SW 1271 (cell line): ENCODE results near the gene ADSL.
"Not testable (repeated sequence)": the region's sequence is repeated elsewhere in the genome, so short reads cannot be mapped to it uniquely, and the experiment has no call there.

Experiments
- DNase-seq, 2 experiments: peaks; one replicate each; lab custom pipeline; 2025; lab: John Stamatoyannopoulos, UW

Gene ADSL

DNA sequence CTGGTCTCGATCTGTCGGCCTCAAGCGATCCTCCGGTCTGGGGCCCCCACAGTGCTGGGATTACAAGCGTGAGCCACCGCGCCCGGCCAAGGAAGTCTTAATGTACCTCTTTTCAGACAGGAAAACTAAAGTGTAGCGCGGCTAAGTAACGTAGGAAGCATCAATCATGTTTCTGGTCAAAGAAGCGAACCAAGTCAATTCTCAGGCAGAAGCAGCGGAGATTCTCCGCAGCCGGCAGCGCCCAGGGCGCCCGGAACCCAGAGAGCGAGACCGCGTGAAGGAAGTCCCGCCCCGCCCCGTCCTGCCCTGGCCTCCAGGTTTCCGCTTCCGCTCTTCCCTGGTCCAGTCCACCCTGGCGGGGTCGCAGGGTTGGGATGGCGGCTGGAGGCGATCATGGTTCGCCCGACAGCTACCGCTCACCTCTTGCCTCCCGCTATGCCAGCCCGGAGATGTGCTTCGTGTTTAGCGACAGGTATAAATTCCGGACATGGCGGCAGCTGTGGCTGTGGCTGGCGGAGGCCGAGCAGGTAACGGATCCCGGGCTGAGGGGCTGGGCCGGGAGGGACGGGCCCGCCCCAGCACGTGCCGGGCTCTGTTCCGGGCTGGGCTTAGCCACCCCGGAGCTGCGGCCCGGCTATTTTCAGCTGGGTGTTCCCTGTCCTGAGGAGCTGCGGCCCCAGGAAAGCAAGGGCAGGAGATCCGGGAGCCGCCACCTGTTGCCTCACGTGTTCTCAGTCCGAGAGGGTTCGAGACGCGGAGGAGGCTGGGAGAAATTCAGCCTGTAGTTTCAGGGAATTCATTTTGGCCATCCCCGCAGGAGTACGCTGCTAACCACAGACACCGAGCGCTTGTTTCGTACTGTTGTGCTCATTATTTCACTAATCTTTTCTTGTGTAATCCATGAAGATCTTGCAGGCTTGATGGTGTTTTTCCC, at the start of gene ADSL:
Gene ADSL (plus strand): TSS at position 316 of the 934 bp plus-strand sequence. CDS start 59 bp downstream, at position 375.
- DNase-seq = peak; percentile 16 to 79

- no peak for DNase-seq
Observed at GRCh38 chr22:40300316-40300715, 46.0 kb upstream of the ADSL start.

- no peak for DNase-seq
Observed at GRCh38 chr22:40300884-40301672, 45.2 kb upstream of the ADSL start.

GRCh38 chr22:40302149-40302548, 44.2 kb upstream of the ADSL start:
- DNase-seq = no peak

DNA sequence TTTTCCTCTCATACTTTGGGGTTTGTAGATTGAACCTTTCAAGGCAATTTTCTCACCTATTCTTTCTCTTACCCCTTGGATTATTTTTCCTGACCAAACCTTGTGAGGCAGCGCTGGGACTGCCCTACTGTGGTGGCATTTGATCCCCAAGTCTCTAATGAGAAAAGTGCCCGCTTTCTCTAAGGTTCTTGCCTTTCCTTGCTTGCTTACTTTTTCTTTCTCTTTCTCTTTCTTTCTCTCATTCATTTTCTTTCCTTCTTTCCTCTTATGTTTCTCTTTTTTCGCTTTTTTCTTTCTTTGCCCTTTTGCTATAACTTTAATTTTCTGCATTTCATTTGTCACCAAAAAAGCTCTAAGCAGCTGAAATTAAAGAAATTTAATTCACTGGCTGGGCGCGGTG, 40.7 kb upstream of the ADSL start:
- no peak for DNase-seq

DNA sequence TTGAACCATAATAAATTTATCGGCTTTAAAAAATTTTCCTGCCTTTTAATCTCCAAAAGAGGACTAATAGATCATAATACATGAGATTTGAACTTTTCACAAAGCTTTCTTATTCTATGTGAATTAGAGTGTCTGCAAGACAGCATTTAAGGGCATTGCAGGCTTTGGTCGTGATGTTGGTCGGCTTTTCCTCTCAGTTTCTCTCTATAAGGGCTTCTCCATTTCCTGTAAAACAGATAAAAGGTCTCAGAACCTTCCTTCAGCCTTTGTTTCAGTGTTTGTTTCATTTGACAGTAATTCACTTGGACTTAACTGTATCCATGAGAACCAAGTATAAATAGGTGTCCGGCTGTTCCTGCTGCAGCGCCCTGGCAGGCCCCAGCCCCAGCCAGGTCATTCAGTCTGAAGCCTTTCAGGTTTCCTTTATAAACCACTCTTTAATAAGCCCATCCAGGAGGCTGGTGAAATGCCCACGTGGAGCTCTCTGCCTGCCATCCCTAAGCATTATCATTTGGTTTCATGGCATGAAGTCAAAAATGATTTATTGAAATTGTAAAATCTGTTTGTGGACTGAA, 37.2 kb upstream of the ADSL start:
- DNase-seq = no peak

- DNase-seq = no peak
Observed at GRCh38 chr22:40309631-40310030, 36.7 kb upstream of the ADSL start.

- no peak for DNase-seq
Observed at GRCh38 chr22:40310081-40310767, 36.1 kb upstream of the ADSL start.

- no peak for DNase-seq
Observed at GRCh38 chr22:40310768-40311120, 35.6 kb upstream of the ADSL start.

DNA sequence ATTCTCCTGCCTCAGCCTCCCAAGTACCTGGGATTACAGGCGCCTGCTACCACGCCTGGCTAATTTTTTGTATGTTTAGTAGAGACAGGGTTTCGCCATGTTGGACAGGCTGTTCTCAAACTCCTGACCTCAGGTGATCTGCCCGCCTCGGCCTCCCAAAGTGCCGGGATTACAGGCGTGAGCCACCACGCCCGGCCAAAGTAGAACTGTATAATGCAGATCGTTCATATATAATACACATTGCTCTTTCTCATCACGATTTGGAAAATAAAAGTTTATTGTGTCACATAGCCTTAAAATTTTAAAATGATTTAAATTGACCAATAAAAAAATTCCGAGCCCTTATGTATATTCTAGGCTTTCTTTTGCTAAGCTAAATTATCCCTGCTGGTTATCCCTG, 34.7 kb upstream of the ADSL start:
- DNase-seq = not testable (repeated sequence)

GRCh38 chr22:40312050-40312449, 34.2 kb upstream of the ADSL start:
- DNase-seq = no peak

GRCh38 chr22:40313007-40313406, 33.3 kb upstream of the ADSL start:
- DNase-seq = no peak

- no peak for DNase-seq
Observed at GRCh38 chr22:40314041-40314440, 32.3 kb upstream of the ADSL start.

- DNase-seq = no peak
Observed at GRCh38 chr22:40320687-40321086, 25.6 kb upstream of the ADSL start.

DNA sequence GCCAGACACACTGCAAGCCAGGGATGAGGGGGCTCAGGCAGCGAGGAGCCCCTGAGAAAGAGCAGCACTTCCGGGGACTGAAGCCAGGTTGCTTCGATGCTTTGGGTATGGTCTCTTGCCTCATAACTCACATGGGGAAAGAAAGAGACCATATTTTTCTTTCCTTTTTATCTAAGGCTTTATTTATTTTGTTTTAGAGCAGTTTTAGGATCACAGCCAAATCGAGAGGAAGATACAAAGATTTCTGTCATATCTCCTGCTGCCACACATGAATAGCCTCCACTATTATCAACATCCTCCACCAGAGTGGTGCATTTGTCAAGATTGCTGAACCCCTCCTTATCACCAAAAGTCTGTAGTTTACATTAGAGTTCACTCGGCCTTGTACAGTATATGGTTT, 24.3 kb upstream of the ADSL start:
- no peak for DNase-seq

- no peak for DNase-seq
Observed at GRCh38 chr22:40322818-40323447, 23.4 kb upstream of the ADSL start.

DNA sequence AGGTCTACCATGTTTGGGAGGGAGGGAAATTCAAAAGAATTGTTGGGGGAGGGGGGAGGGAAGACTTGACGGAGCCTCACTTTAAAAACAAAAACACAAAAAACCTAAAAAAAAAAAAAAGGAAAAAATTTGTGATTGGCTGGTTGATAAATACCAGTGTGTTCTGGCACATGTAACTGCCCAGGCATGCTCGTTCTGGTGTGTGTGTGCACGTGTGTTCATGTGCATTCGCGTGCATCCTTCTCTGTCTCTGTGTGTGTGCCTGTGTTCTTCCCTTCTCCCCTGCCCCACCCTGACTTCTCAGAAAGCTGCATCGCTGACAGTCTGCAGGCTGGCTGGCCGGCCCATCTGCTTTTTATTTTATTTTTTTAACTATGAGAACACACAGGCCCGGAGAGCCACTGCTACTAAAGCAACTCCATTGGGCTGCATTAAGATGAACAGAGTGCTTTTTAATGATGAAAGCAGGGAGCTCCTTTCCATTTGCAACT, 22.6 kb upstream of the ADSL start:
- no peak for DNase-seq

DNA sequence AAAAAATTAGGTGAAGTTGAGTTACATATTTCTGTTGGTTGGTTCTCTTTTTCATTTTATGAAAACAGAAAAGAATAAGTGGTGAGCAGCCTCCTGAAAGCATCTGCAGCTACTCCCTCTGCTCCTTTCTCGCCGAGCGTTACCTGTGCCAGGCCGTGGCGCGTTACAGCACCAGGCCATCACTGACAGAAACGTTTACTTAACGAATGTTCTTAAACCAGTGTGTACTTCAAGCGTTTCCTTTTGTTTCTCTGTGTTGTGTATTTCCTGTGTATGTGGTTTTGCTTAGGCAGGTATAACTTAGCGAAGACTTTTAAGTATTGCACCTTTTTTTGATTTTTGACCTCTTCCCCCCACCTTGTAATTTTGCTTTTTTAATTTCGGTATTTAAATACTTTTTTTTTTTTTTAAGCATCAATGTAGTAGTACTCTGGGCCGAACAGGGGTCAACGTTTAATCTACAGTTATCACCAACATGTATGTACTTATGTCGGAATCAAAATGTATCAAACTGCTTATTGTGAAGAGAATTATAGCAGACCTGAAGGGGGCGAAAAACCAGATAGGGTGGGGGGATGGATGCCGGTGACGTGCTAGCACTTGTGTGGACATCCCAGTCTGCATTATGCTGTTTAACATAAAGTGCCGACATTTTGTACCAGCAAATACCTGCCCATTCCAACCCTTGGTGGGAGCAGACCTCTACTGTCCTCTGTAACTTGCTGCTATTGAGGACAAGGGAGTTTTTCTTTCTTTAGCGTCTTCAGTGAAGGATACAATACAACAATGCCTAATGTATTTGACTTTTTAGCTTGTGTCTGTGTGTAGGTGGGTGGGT, 21.6 kb upstream of the ADSL start:
- no peak for DNase-seq

DNA sequence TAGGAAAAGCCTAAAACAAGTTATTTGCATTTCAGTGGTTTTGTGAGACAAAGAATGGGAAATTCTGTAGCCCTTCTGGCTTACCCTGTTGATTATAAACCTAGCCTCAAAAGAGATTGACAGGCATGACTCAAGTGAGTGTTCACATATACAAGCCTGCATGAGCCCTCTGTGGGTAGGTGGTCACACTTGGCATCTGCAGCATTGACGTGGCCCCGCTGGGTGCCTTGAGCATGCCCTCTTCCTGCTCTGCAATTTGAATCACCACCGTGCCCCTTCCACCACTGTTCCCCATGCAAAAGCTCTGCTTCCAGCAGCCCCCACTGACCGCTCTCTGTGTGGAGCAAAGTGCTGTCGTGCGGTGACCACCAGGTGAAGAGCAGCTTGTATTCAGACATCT, 21.0 kb upstream of the ADSL start:
- DNase-seq = no peak

DNA sequence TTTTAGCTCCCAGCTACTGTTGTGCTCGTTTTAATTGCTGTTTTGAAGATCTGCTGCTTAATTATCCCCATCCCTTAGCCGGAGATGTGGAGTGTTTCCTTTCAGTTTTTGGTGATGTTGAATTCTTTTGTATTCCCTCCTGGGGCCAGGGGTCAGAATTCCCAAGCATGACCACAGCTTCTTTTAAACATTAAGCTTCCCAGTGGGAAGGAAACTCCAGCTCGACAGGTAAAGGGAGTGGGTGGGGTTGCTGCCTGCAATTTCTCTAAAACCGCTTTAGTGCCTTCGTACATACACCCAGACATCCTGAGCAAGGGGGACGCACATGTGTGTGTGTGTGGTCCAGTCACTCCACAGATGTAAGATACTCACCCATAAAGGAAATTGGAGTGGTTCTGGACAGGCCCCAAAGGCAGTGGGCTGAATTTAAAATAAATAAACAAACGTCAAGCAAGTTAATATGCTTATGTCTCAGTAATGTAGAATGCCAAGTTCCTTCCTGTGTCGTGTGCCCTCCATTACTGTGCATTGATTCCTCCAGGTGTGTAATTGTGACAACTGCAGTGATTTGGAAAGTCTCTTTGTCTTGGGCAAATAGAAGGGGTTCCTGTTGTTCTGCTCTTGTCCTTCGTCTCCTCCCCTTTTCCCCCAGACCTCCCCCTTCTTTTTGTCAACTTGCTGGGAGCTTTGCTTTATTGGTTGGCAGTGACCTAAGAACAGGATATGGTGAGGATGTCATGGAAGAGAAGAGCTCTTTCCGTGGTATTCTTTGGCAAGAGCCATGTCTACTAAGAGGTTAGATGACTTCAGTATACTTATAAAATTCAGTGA, 19.2 kb upstream of the ADSL start:
- DNase-seq = no peak
